PC-9 (cell line): ENCODE data around the gene LRP10.

Experiments used
- EZH2 ChIP-seq: fragments of 200-600 bp; sonication (generic); IDR thresholded peaks from 2 replicates; pipeline ENCODE4 v1.8.0; 2017; ENCODE audit warnings: antibody characterized with exemption, low read depth
- TF ChIP-seq, protein P1 (sequence below): fragments of 200-600 bp; sonication (generic); conservative IDR thresholded peaks from 2 replicates; pipeline ENCODE4 v1.6.1; 2017; ENCODE audit warnings: mixed run types, antibody characterized with exemption, mild to moderate bottlenecking, moderate library complexity

DNA sequence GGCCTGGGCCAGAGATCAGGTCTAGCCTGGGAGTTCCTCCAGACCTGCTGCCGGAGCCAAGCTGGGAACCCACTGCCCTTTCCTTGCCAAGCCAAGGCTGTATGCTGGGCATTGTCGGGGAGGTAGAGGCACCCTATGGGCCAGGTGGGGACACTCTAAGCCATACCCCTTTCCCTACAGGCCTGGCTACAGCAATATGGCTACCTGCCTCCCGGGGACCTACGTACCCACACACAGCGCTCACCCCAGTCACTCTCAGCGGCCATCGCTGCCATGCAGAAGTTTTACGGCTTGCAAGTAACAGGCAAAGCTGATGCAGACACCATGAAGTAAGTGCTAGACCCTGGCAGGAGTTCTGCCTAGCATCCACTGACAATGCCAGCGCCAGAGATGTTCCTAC is 30.2 kb upstream of the LRP10 start:
- no peak for TF ChIP-seq EZH2
- TF ChIP-seq, protein P1, sequence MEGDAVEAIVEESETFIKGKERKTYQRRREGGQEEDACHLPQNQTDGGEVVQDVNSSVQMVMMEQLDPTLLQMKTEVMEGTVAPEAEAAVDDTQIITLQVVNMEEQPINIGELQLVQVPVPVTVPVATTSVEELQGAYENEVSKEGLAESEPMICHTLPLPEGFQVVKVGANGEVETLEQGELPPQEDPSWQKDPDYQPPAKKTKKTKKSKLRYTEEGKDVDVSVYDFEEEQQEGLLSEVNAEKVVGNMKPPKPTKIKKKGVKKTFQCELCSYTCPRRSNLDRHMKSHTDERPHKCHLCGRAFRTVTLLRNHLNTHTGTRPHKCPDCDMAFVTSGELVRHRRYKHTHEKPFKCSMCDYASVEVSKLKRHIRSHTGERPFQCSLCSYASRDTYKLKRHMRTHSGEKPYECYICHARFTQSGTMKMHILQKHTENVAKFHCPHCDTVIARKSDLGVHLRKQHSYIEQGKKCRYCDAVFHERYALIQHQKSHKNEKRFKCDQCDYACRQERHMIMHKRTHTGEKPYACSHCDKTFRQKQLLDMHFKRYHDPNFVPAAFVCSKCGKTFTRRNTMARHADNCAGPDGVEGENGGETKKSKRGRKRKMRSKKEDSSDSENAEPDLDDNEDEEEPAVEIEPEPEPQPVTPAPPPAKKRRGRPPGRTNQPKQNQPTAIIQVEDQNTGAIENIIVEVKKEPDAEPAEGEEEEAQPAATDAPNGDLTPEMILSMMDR = no peak
